Fibroblast of skin of left biceps (primary cell): Measurements from ENCODE around the gene SPACA9.

ENCODE experiments used
- DNase-seq, 2 experiments: peaks; one replicate each; pipeline ENCODE4 v3.0.0-alpha.2; 2013; ENCODE audit warnings: low read depth in 2 of 2

Gene SPACA9

DNA sequence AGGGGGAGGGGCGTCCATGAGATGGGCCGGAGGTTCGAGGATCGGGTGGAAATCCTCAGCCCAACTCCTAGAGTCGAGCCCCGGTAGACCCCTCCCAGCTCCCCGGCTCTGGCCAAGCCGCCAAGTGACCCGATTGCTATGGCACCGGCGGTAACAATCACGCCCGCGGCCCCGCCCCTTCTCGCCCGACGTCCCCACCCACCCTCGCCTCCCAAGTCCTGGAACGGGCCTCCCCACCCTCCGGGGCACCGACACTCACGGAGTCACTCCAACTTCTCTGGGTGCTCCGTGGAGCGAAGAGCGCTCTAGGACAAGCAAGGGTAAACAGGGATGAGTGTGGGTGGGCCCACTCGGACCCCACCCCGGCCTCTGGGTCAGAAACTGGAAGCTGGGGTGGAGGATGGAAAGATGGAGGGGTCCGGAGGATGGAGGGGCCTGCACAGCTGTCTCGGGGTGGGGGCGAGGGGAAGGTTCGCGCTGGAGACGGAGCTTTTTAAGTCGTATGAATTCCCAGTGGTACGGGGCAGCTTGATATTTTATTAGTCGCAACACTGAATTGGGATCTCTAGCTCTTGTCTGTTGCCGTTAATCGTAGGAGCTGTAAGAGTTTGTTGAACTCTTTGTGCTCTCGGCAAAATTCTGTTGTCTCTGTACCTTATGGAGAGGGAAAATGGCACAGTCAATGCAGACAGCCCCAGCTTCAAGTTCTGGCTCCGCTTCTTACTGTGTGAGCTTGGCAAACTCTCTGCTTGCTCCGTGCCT lies at the start of gene SPACA9:
Gene SPACA9, plus strand, starts transcription at position 204 of the 762 bp plus-strand sequence. CDS start 5,050 bp downstream, outside the sequence.
- peak; percentile 5 to 8 for DNase-seq

GRCh38 chr9:132832171-132832881 lies 46.4 kb upstream of the SPACA9 start:
- no peak for DNase-seq

GRCh38 chr9:132833550-132834121 lies 45.1 kb upstream of the SPACA9 start:
- no peak for DNase-seq

DNA sequence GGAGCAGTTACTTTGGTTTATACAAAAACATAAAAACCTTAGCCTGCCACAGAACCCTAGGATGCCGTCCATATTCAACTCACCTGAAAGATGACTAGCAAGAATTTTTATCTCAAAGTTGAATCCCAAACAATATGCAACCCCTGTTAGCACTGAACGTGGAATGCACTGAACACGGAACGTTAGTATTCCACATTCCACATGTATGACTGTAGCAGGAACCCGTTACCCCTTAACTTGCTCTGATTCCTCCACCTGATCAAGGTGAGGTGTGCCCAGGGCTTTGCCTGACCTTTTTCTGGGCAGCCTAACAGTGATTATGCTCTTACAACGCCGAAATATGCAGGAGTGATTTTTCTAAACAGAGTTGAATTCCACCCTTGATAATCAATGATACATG lies 44.4 kb upstream of the SPACA9 start:
- no peak for DNase-seq

DNA sequence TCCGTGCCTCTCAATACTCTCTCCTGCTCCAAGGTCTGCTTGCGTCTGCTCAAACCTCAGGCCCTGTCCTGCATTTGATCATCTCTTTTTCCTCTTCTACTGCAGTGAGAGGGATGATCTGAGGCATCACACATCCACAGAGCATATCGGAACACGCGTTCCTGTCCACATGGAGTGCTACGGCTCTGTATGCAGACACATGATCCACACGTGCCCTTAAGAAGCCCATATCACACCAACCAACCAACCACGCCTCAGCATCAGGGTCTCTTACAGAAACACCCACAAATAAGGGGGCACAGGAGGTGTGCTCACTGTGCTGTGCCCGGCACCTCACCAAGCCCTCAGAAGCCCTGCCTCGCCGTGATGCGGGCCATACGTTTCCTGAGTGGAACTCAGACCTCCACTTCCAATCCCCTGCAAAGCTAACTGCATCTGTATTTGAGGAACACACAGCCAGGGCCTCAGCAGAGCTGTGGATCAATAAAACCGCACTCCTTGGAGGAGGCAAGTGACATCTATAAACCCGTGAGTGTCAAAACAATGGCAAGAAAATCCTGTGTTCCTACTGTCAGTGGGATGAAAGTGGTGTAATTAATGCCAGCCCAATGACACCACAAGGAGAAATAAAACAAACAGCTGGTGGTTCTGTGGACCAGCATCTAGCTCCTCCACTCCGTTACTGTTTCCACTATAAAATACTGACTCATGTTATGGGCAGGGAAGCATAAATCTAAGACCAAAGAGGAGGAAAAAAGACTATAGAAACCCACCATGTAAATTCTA lies 41.0 kb upstream of the SPACA9 start:
- DNase-seq = no peak

GRCh38 chr9:132838291-132838690 lies 40.4 kb upstream of the SPACA9 start:
- DNase-seq = no peak

- DNase-seq = no peak
Observed at GRCh38 chr9:132840980-132841379, 37.7 kb upstream of the SPACA9 start.

GRCh38 chr9:132842124-132843044 lies 36.3 kb upstream of the SPACA9 start:
- no peak for DNase-seq

GRCh38 chr9:132846109-132846917 lies 32.4 kb upstream of the SPACA9 start:
- no peak for DNase-seq

DNA sequence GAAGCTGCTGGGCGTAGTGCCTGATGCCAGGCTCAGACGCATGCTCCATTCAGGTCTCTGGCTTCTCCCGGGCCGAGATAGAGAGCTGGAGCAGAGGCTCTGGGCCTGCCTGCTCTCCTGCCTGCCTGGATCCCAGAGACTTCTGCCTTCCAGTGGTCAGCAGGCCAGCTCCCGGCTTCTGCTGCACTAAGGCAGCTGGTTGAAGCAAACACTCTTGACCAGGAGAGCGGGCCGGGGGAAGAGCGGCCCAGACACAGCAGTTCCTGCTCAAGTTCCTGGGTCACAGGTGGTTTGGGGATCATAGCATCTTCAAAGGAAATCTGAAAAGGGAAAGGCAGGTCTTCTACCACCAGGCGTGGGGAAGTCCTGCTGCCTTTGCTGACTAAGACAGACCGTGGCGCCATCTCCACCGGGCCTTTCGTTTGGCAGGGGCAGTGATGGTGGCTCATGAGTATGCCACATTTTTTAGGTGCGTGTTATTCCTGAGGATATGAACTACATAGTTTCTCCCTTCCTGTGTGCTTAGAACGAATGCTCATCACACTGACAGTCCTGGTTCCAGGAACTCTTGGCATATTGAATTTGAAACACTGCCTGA lies 31.7 kb upstream of the SPACA9 start:
- DNase-seq = no peak

- no peak for DNase-seq
Observed at GRCh38 chr9:132849185-132849706, 29.5 kb upstream of the SPACA9 start.

- no peak for DNase-seq
Observed at GRCh38 chr9:132853482-132853881, 25.2 kb upstream of the SPACA9 start.

GRCh38 chr9:132854832-132855231 lies 23.9 kb upstream of the SPACA9 start:
- no peak for DNase-seq

- DNase-seq = no peak
Observed at GRCh38 chr9:132855904-132856303, 22.8 kb upstream of the SPACA9 start.

DNA sequence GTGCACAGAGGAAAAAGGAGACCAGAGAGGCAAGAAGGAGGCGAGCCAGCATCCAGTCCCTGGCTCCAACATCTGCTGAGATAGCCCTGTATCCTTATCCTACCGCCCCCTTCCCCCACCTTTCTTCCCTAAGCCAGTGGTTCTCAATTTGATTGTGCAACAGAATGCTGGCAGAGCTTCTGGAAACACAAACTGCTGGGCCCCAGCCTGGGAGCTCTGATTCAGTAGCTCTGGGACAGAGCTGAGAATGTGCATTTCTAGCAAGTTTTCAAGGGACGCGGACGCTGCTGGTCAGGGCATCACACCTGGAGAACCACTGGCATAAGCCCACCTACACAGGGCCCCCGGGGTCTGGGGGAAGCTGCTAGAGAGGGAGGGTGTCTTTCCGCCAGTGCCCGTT lies 21.7 kb upstream of the SPACA9 start:
- DNase-seq = peak; percentile 70 to 77

GRCh38 chr9:132857616-132858342 lies 20.9 kb upstream of the SPACA9 start:
- DNase-seq = peak; percentile 29 to 47

GRCh38 chr9:132858751-132859150 lies 19.9 kb upstream of the SPACA9 start:
- no peak for DNase-seq

DNA sequence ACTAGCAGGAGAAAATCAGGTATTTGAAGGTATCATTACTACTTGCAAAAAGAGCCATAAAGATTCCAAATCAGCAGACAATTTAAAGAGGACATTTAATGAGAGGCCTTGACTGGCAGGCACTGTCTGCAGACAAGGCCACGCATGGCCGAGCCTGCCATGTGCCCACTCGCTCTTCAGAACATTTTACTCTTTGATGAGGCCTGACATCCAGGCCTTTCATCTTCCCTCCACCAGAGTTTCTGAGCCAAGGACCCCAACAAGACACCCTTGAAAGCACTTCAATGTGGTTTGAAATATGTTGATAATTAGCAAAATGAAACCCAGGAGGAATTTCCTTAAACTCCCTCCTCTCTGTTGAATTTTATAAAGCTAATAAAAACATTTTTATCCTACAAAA lies 17.0 kb upstream of the SPACA9 start:
- DNase-seq = no peak

DNA sequence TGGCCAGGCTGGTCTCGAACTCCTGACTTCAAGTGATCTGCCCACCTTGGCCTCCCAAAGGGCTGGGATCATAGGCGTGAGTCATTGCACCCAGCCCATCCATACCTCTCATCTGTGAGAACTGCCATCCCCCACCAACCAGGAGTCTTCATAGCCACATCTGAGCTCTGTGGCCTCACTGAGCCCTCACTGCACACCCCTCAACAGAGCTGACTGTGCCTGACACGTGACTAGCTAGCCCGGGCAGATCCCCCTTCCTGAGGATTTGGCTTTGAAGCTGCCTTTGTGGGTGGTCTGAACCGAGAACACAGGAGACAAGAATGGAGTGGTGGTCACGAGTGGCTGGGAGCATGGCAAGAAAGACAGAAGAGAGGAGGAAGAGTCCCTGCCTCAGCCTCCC lies 16.2 kb upstream of the SPACA9 start:
- DNase-seq = no peak
